GM19351 (cell line): ENCODE measurements around the gene FOXD4L3.
"Not testable (repeated sequence)": the region's sequence is repeated elsewhere in the genome, so short reads cannot be mapped to it uniquely, and the experiment has no call there.

Experiments
- ATAC-seq: cut with Tn5 transposase; IDR thresholded peaks from one replicate; pipeline ENCODE4 v1.9.1; 2021; ENCODE audit warnings: mild to moderate bottlenecking, moderate library complexity; ENCODE audit not compliant: unreplicated experiment

FOXD4L3 gene

GRCh38 chr9:68302567-68302966, at the start of gene FOXD4L3:
FOXD4L3 (plus strand) TSS chr9:68302867; CDS start chr9:68302952, 85 bp downstream.
- ATAC-seq, result not testable (repeated sequence)

GRCh38 chr9:68281041-68281440, 21.6 kb upstream of the FOXD4L3 start:
- not testable (repeated sequence) for ATAC-seq

- ATAC-seq, result not testable (repeated sequence)
These were observed 1.1 kb downstream of the FOXD4L3 start for GRCh38 chr9:68303771-68304170.

GRCh38 chr9:68304212-68304611, 1.5 kb downstream of the FOXD4L3 start:
- not testable (repeated sequence) for ATAC-seq

- ATAC-seq, result not testable (repeated sequence)
These were observed 2.1 kb downstream of the FOXD4L3 start for GRCh38 chr9:68304777-68305176.

GRCh38 chr9:68305680-68306285, 3.1 kb downstream of the FOXD4L3 start:
- ATAC-seq, result not testable (repeated sequence)

- not testable (repeated sequence) for ATAC-seq
These were observed 3.8 kb downstream of the FOXD4L3 start for GRCh38 chr9:68306391-68306964.

- not testable (repeated sequence) for ATAC-seq
These were observed 4.5 kb downstream of the FOXD4L3 start for GRCh38 chr9:68307127-68307526.

GRCh38 chr9:68307654-68308053, 5.0 kb downstream of the FOXD4L3 start:
- not testable (repeated sequence) for ATAC-seq

GRCh38 chr9:68311208-68311607, 8.5 kb downstream of the FOXD4L3 start:
- not testable (repeated sequence) for ATAC-seq

GRCh38 chr9:68318209-68318608, 15.5 kb downstream of the FOXD4L3 start:
- ATAC-seq, result not testable (repeated sequence)

GRCh38 chr9:68323749-68324148, 21.1 kb downstream of the FOXD4L3 start:
- not testable (repeated sequence) for ATAC-seq

GRCh38 chr9:68324518-68324917, 21.9 kb downstream of the FOXD4L3 start:
- not testable (repeated sequence) for ATAC-seq

GRCh38 chr9:68329106-68329505, 26.4 kb downstream of the FOXD4L3 start:
- not testable (repeated sequence) for ATAC-seq

GRCh38 chr9:68330531-68331173, 28.0 kb downstream of the FOXD4L3 start:
- not testable (repeated sequence) for ATAC-seq

GRCh38 chr9:68332122-68332521, 29.5 kb downstream of the FOXD4L3 start:
- ATAC-seq, result not testable (repeated sequence)

- ATAC-seq, result not testable (repeated sequence)
These were observed 33.3 kb downstream of the FOXD4L3 start for GRCh38 chr9:68335935-68336334.

GRCh38 chr9:68336639-68337339, 34.1 kb downstream of the FOXD4L3 start:
- ATAC-seq, result not testable (repeated sequence)

GRCh38 chr9:68338000-68338399, 35.3 kb downstream of the FOXD4L3 start:
- ATAC-seq, result not testable (repeated sequence)

GRCh38 chr9:68342265-68343025, 39.8 kb downstream of the FOXD4L3 start:
- ATAC-seq, result peak; percentile 92

GRCh38 chr9:68343242-68343641, 40.6 kb downstream of the FOXD4L3 start:
- not testable (repeated sequence) for ATAC-seq
